Loucy (cell line): ENCODE results near the gene RAC3.

ENCODE experiments used
- EZH2phosphoT487 ChIP-seq: fragments of 200-600 bp; IDR thresholded peaks from 2 replicates; pipeline ENCODE4 v1.6.1; 2018; ENCODE audit warnings: antibody characterized with exemption, mild to moderate bottlenecking, moderate library complexity, borderline replicate concordance
- TF ChIP-seq, protein P1 (sequence below): fragments of 200-600 bp; sonication (generic); conservative IDR thresholded peaks from 2 replicates; pipeline ENCODE4 v1.5.1; 2014; ENCODE audit warnings: mild to moderate bottlenecking, antibody characterized with exemption, low read length

GRCh38 chr17:82020572-82021106, 10.8 kb upstream of the RAC3 start:
- TF ChIP-seq, protein P1, sequence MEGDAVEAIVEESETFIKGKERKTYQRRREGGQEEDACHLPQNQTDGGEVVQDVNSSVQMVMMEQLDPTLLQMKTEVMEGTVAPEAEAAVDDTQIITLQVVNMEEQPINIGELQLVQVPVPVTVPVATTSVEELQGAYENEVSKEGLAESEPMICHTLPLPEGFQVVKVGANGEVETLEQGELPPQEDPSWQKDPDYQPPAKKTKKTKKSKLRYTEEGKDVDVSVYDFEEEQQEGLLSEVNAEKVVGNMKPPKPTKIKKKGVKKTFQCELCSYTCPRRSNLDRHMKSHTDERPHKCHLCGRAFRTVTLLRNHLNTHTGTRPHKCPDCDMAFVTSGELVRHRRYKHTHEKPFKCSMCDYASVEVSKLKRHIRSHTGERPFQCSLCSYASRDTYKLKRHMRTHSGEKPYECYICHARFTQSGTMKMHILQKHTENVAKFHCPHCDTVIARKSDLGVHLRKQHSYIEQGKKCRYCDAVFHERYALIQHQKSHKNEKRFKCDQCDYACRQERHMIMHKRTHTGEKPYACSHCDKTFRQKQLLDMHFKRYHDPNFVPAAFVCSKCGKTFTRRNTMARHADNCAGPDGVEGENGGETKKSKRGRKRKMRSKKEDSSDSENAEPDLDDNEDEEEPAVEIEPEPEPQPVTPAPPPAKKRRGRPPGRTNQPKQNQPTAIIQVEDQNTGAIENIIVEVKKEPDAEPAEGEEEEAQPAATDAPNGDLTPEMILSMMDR, result no peak
- TF ChIP-seq EZH2phosphoT487, result no peak
